Measurements from ENCODE around the gene ARMC7. TPM values are rescaled to one million over a fixed set of nuclear protein-coding genes. Genes with fewer than 3 reads are reported as not detected.
"Not testable (repeated sequence)": the region's sequence is repeated elsewhere in the genome, so short reads cannot be mapped to it uniquely, and the experiment has no call there.

Gene ARMC7
- total RNA-seq, 1 donor from 2014 or later: 12.3 TPM

GRCh38 chr17:75130632-75131277, 21.0 kb downstream of the ARMC7 start:
- DNase-seq (ENCODE audit: low read depth): no peak
- peak; percentile 63 for TF ChIP-seq CTCF (conservative IDR thresholded peaks at IDR 0.05; ENCODE audit: low read depth, low read length)
- H3K4me3 ChIP-seq (ENCODE audit: low read depth, low read length): peak overlapping the region; percentile 94

- peak; percentile 67 for TF ChIP-seq CTCF (conservative IDR thresholded peaks at IDR 0.05; ENCODE audit: low read depth, low read length)
- no peak for DNase-seq (ENCODE audit: low read depth)
- H3K4me3 ChIP-seq (ENCODE audit: low read depth, low read length): peak within 1 kb of the TSS; percentile 94
These were observed 21.7 kb downstream of the ARMC7 start, which contains the start of gene NT5C for GRCh38 chr17:75131278-75132017. TSS of gene NT5C (minus strand) at chr17:75131742. CDS start at chr17:75131707, 35 bp downstream.

GRCh38 chr17:75132018-75133000, 22.5 kb downstream of the ARMC7 start:
- peak overlapping the region; percentile 94 for H3K4me3 ChIP-seq (ENCODE audit: low read depth, low read length)
- not testable (repeated sequence) for DNase-seq (ENCODE audit: low read depth)

- no peak for TF ChIP-seq CTCF (conservative IDR thresholded peaks at IDR 0.05; ENCODE audit: low read depth, low read length)
- no peak overlapping the region for H3K4me3 ChIP-seq (ENCODE audit: low read depth, low read length)
- no peak for DNase-seq (ENCODE audit: low read depth)
These were observed 23.2 kb downstream of the ARMC7 start for GRCh38 chr17:75133001-75133400.

GRCh38 chr17:75133607-75134347, 24.0 kb downstream of the ARMC7 start:
- DNase-seq (ENCODE audit: low read depth); H3K4me3 ChIP-seq (ENCODE audit: low read depth, low read length): not testable (repeated sequence)

GRCh38 chr17:75135452-75135851, 25.7 kb downstream of the ARMC7 start:
- no peak for DNase-seq (ENCODE audit: low read depth)
- no peak for TF ChIP-seq CTCF (conservative IDR thresholded peaks at IDR 0.05; ENCODE audit: low read depth, low read length)
- H3K4me3 ChIP-seq (ENCODE audit: low read depth, low read length): no peak overlapping the region

GRCh38 chr17:75135946-75136345, 26.2 kb downstream of the ARMC7 start:
- no peak for TF ChIP-seq CTCF (conservative IDR thresholded peaks at IDR 0.05; ENCODE audit: low read depth, low read length)
- no peak overlapping the region for H3K4me3 ChIP-seq (ENCODE audit: low read depth, low read length)
- DNase-seq (ENCODE audit: low read depth): no peak

GRCh38 chr17:75137762-75138161, 28.0 kb downstream of the ARMC7 start:
- not testable (repeated sequence) for DNase-seq (ENCODE audit: low read depth); H3K4me3 ChIP-seq (ENCODE audit: low read depth, low read length)

Measured in epithelial cell of proximal tubule (primary cell).